Mesodermal cell (in vitro differentiated cells): Measurements from ENCODE around the gene GRPEL1.

Experiments
- H3K27ac ChIP-seq: 2 replicates; pipeline ENCODE4 v1.7.0; 2013; ENCODE audit warnings: mild to moderate bottlenecking, low read depth, low read length, moderate library complexity; ENCODE audit not compliant: severe bottlenecking
- H3K36me3 ChIP-seq: 2 replicates; pipeline ENCODE4 v1.7.1; 2013; ENCODE audit warnings: mild to moderate bottlenecking, low read length, moderate library complexity; ENCODE audit not compliant: control insufficient read depth, insufficient read depth
- H3K4me1 ChIP-seq: one replicate; pipeline ENCODE4 v1.7.1; 2013; ENCODE audit warnings: mild to moderate bottlenecking, low read length; ENCODE audit not compliant: insufficient read depth, control insufficient read depth, poor library complexity, severe bottlenecking
- H3K4me3 ChIP-seq: 2 replicates; pipeline ENCODE4 v1.7.0; 2013; ENCODE audit warnings: low read length, control low read depth, mild to moderate bottlenecking; ENCODE audit not compliant: insufficient read depth, poor library complexity, severe bottlenecking; ENCODE audit errors: extremely low read depth
- H3K9me3 ChIP-seq: 2 replicates; pipeline ENCODE4 v1.7.1; 2013; ENCODE audit warnings: mild to moderate bottlenecking, low read length, moderate library complexity; ENCODE audit not compliant: control insufficient read depth
- WGBS, 2 experiments: methylation state at CpG; one replicate each; pipeline ENCODE4 v1.1.5; 2013; ENCODE audit warnings: missing lambda C conversion rate in 2 of 2; ENCODE audit not compliant: insufficient coverage in 2 of 2; 5-methylcytosine and 5-hydroxymethylcytosine counted together

The GRPEL1 gene

GRCh38 chr4:7021930-7022664, 45.8 kb downstream of the GRPEL1 start:
- H3K27ac ChIP-seq = peak overlapping the region; percentile 98
- no peak overlapping the region for H3K4me3 ChIP-seq
- H3K9me3 ChIP-seq = no peaks in the 10 kb centered on the region
- H3K36me3 ChIP-seq = peaks cover 71% of the 10 kb centered on the region
- H3K4me1 ChIP-seq = peaks cover 37% of the 10 kb centered on the region
- WGBS, 2 experiments = 84 to 86% methylated on average over 13 of the region's 13 CpGs

DNA sequence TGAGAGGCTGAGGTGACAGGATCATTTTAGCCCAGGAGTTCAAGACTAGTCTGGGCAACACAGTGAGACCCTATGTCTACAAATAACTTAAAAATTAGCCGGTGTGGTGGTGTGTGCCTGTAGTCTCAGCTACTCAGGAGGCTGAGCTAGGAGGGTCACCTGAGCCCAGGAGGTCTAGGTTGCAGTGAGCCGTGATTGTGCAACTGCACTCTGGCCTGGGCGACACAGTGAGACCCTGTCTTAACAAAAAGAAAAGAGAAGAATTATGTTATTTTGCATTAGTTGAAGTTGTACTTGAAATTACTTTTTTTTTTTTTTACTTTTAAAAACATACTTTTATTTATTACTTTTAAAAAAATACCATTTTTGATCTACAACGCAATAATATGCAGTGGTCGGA, 46.5 kb downstream of the GRPEL1 start:
- no peak overlapping the region for H3K4me3 ChIP-seq
- H3K27ac ChIP-seq = peak overlapping the region; percentile 98
- H3K4me1 ChIP-seq = peaks cover 37% of the 10 kb centered on the region
- 96 to 97% methylated on average over 3 of the region's 5 CpGs for WGBS, 2 experiments
- peaks cover 71% of the 10 kb centered on the region for H3K36me3 ChIP-seq
- H3K9me3 ChIP-seq = no peaks in the 10 kb centered on the region

GRCh38 chr4:7020856-7021255, 47.0 kb downstream of the GRPEL1 start:
- Histone ChIP-seq H3K36me3 (peaks cover 71% of the 10 kb centered on the region), H3K27ac (peak overlapping the region; percentile 98), H3K4me3 (no peak overlapping the region), H3K9me3 (no peaks in the 10 kb centered on the region), H3K4me1 (peaks cover 37% of the 10 kb centered on the region)
- 92 to 100% methylated on average over 7 to 11 of the region's 11 CpGs for WGBS, 2 experiments

DNA sequence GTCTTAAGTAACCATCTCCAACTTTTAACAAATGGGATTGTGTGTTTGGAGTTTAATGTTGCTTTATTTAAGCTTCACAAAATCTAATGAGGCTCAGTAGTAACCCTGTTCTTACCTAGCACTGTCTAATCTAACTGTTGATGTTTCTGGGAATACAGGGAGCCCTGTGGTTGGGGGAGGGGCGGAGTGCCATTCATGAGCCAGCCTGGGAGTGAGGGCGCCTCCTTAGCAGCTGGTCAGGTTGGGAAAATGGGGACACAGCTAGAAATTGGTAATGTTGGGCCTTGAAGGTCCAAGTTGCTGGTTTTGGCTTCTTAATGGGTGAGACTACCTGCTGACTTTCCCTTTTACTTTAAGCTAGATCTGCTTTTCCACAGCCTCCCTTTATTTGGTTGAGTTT, 47.6 kb downstream of the GRPEL1 start:
- H3K36me3 ChIP-seq = peaks cover 71% of the 10 kb centered on the region
- peaks cover 37% of the 10 kb centered on the region for H3K4me1 ChIP-seq
- peak overlapping the region; percentile 36 for H3K27ac ChIP-seq
- 71 to 93% methylated on average over 1 to 2 of the region's 2 CpGs for WGBS, 2 experiments
- no peak overlapping the region for H3K4me3 ChIP-seq
- no peaks in the 10 kb centered on the region for H3K9me3 ChIP-seq

DNA sequence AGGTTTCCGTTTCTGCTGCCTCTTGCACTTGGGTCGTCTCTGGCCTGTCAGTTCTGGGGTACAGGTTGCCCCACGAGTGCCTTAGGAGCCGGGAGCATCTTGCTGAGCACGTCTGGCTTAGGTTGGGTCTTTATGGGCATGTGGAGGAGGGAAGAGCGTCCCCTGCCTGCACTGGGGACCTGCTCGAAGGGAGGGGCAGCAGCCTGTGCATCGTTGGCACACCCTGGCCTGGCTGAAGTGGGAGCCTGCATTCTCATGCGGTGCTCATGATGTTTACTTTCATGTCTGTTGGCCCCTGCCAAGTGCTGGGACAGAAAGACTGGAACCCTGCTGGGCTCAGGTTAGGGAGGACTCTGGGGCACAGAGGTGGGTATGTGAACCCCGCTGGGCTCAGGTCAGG, 48.5 kb downstream of the GRPEL1 start:
- H3K36me3 ChIP-seq = peaks cover 71% of the 10 kb centered on the region

GRCh38 chr4:7018281-7018680, 49.6 kb downstream of the GRPEL1 start:
- no peak overlapping the region for H3K4me3 ChIP-seq
- H3K4me1 ChIP-seq = peaks cover 33% of the 10 kb centered on the region
- WGBS, 2 experiments = 94 to 100% methylated on average over 8 to 9 of the region's 9 CpGs
- peaks cover 74% of the 10 kb centered on the region for H3K36me3 ChIP-seq
- H3K9me3 ChIP-seq = no peaks in the 10 kb centered on the region
- H3K27ac ChIP-seq = no peak overlapping the region

More for the DNA sequence above, 48.5 kb downstream of the GRPEL1 start:
- H3K4me1 ChIP-seq = peaks cover 37% of the 10 kb centered on the region
- H3K4me3 ChIP-seq = no peak overlapping the region
- no peaks in the 10 kb centered on the region for H3K9me3 ChIP-seq
- H3K27ac ChIP-seq = no peak overlapping the region
- 84 to 94% methylated on average over 7 to 9 of the region's 10 CpGs for WGBS, 2 experiments

- H3K4me1 ChIP-seq = peaks cover 30% of the 10 kb centered on the region
- no peak overlapping the region for H3K4me3 ChIP-seq
- H3K36me3 ChIP-seq = peaks cover 73% of the 10 kb centered on the region
- H3K27ac ChIP-seq = no peak overlapping the region
- H3K9me3 ChIP-seq = no peaks in the 10 kb centered on the region
- 96 to 100% methylated on average over 5 to 6 of the region's 6 CpGs for WGBS, 2 experiments
Observed at GRCh38 chr4:7017446-7018048, 50.3 kb downstream of the GRPEL1 start.

GRCh38 chr4:7016512-7016911, 51.4 kb downstream of the GRPEL1 start:
- Histone ChIP-seq H3K9me3 (no peaks in the 10 kb centered on the region), H3K4me1 (peaks cover 19% of the 10 kb centered on the region), H3K27ac (no peak overlapping the region), H3K36me3 (peaks cover 80% of the 10 kb centered on the region), H3K4me3 (no peak overlapping the region)
- WGBS, 2 experiments = 95 to 100% methylated on average over 4 of the region's 6 CpGs

DNA sequence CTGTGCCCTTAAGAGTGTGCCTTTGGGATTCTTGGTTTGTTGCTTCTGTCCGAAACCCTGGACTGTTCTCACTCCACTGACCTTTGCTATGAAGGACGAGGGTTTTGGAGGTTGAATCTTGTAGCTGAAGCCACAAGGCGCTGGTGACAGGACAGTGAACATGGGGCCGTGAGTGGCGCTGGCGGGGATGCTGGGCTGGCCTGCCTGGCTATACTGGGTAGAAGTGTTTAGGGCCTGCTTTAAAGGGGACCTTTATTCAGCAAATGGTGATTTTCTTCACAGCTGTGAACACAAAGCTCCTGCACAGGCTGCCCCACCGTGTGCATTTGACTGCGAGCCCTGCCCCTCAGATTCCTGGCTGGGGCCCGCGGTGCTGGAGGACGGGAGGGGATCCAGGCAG, 51.8 kb downstream of the GRPEL1 start:
- Histone ChIP-seq H3K27ac (no peak overlapping the region), H3K9me3 (no peaks in the 10 kb centered on the region), H3K36me3 (peaks cover 80% of the 10 kb centered on the region), H3K4me3 (no peak overlapping the region), H3K4me1 (peaks cover 15% of the 10 kb centered on the region)
- WGBS, 2 experiments = 94 to 95% methylated on average over 9 to 10 of the region's 11 CpGs

- no peaks in the 10 kb centered on the region for H3K9me3 ChIP-seq
- peaks cover 83% of the 10 kb centered on the region for H3K36me3 ChIP-seq
- H3K4me3 ChIP-seq = no peak overlapping the region
- no peak overlapping the region for H3K27ac ChIP-seq
- H3K4me1 ChIP-seq = peaks cover 11% of the 10 kb centered on the region
- 96% methylated on average over 11 of the region's 12 CpGs for WGBS, 2 experiments
Observed at GRCh38 chr4:7015383-7016035, 52.4 kb downstream of the GRPEL1 start.

DNA sequence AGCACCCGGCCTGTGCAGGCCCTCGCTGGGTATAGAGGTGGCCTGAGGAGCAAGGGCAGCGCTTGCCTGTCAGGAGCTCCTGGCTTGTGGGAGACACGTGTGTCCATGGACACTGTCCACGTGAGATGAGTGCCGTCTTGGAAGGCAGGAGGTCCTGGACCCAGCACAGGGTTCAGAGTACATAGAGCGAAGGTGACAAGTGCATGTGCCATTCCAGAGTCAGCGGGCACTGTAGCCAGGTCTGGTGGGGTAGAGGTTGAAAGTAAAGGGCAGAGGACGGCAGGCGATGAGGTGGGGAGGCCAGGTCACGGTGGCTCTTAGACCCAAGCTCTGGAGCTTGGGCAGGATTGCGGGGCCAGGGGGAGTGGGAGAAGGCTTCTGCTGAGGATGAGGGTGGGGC, 53.0 kb downstream of the GRPEL1 start:
- H3K4me3 ChIP-seq = no peak overlapping the region
- H3K36me3 ChIP-seq = peaks cover 90% of the 10 kb centered on the region
- WGBS, 2 experiments = 96 to 99% methylated on average over 12 of the region's 12 CpGs
- H3K27ac ChIP-seq = no peak overlapping the region
- no peaks in the 10 kb centered on the region for H3K9me3 ChIP-seq
- H3K4me1 ChIP-seq = peaks cover 4% of the 10 kb centered on the region
